ENCODE measurements around the gene PPP2CA.

DNA sequence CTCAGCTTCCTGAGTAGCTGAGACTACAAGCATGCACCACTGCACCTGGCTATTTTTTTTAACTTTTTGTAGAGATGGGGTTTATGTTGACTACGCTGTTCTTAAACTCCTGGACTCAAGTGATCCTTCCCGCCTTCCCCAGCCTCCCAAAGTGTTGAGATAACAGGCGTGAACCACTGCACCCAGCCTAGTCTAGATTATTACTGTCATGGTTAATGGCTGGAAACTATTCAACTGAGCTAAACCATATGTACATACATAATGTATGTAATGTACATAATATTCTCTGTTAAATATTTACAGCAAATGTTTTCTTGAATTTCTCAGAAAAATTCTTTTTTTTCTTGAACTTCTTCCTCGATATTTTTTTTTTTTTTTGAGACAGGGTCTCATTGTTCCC, 21.3 kb downstream of the PPP2CA start:
- TF ChIP-seq, protein P1, sequence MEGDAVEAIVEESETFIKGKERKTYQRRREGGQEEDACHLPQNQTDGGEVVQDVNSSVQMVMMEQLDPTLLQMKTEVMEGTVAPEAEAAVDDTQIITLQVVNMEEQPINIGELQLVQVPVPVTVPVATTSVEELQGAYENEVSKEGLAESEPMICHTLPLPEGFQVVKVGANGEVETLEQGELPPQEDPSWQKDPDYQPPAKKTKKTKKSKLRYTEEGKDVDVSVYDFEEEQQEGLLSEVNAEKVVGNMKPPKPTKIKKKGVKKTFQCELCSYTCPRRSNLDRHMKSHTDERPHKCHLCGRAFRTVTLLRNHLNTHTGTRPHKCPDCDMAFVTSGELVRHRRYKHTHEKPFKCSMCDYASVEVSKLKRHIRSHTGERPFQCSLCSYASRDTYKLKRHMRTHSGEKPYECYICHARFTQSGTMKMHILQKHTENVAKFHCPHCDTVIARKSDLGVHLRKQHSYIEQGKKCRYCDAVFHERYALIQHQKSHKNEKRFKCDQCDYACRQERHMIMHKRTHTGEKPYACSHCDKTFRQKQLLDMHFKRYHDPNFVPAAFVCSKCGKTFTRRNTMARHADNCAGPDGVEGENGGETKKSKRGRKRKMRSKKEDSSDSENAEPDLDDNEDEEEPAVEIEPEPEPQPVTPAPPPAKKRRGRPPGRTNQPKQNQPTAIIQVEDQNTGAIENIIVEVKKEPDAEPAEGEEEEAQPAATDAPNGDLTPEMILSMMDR (conservative IDR thresholded peaks at IDR 0.05; ENCODE audit: low read length) = no peak
- TF ChIP-seq EZH2phosphoT487 (IDR thresholded peaks at IDR 0.05; ENCODE audit: borderline replicate concordance, low read depth, low read length) = no peak
